ENCODE measurements around the gene C22orf23. TPM values are rescaled to one million over a fixed set of nuclear protein-coding genes. Genes with fewer than 3 reads are reported as not detected.

The C22orf23 gene
- total RNA-seq, 1 experiment from 2014 or later, result 0.64 TPM

GRCh38 chr22:37982151-37982785, 28.9 kb upstream of the C22orf23 start:
- Histone ChIP-seq H3K36me3 (ENCODE audit: insufficient read depth, low read length, poor library complexity, severe bottlenecking) (no peaks in the 10 kb centered on the region), H3K4me1 (ENCODE audit: insufficient read depth, low read length, poor library complexity, severe bottlenecking) (no peaks in the 10 kb centered on the region), H3K27ac (ENCODE audit: low read depth, low read length, poor library complexity, severe bottlenecking) (no peak overlapping the region), H3K27me3 (replicated peaks; ENCODE audit: insufficient read depth, low read depth, low read length, poor library complexity) (no peaks in the 10 kb centered on the region), H3K9me3 (ENCODE audit: low read depth, low read length, poor library complexity, severe bottlenecking) (no peaks in the 10 kb centered on the region), H3K4me3 (ENCODE audit: low read depth, low read length, poor library complexity, severe bottlenecking) (no peak overlapping the region)
- no peak for DNase-seq (ENCODE audit: low spot score)
- ChIA-PET POLR2A (ENCODE audit: low non-redundant PET) (no interaction called here), CTCF (no interaction called here)
- intact Hi-C loops (cut with micrococcal nuclease; ENCODE audit: unreplicated experiment), result no loop called here
- TF ChIP-seq CTCF (conservative IDR thresholded peaks at IDR 0.05; ENCODE audit: low read depth, low read length) (no peak), EZH2 (IDR thresholded peaks at IDR 0.05; ENCODE audit: borderline replicate concordance, low read depth, low read length, poor library complexity, severe bottlenecking) (no peak)
- BruUV-seq (replicated peaks), result no TSS peak

GRCh38 chr22:37981282-37982011, 28.0 kb upstream of the C22orf23 start:
- Histone ChIP-seq H3K4me1 (ENCODE audit: insufficient read depth, low read length, poor library complexity, severe bottlenecking) (no peaks in the 10 kb centered on the region), H3K27me3 (replicated peaks; ENCODE audit: insufficient read depth, low read depth, low read length, poor library complexity) (no peaks in the 10 kb centered on the region), H3K27ac (ENCODE audit: low read depth, low read length, poor library complexity, severe bottlenecking) (no peak overlapping the region), H3K36me3 (ENCODE audit: insufficient read depth, low read length, poor library complexity, severe bottlenecking) (no peaks in the 10 kb centered on the region), H3K4me3 (ENCODE audit: low read depth, low read length, poor library complexity, severe bottlenecking) (no peak overlapping the region), H3K9me3 (ENCODE audit: low read depth, low read length, poor library complexity, severe bottlenecking) (no peaks in the 10 kb centered on the region)
- TF ChIP-seq CTCF (conservative IDR thresholded peaks at IDR 0.05; ENCODE audit: low read depth, low read length), result no peak
- TF ChIP-seq EZH2 (IDR thresholded peaks at IDR 0.05; ENCODE audit: borderline replicate concordance, low read depth, low read length, poor library complexity, severe bottlenecking), result no peak
- no peak for DNase-seq (ENCODE audit: low spot score)
- no TSS peak for BruUV-seq (replicated peaks)
- ChIA-PET POLR2A (ENCODE audit: low non-redundant PET) (no interaction called here), CTCF (no interaction called here)
- intact Hi-C loops (cut with micrococcal nuclease; ENCODE audit: unreplicated experiment), result no loop called here

- intact Hi-C loops (cut with micrococcal nuclease; ENCODE audit: unreplicated experiment), result no loop called here
- no peak for DNase-seq (ENCODE audit: low spot score)
- Histone ChIP-seq H3K9me3 (ENCODE audit: low read depth, low read length, poor library complexity, severe bottlenecking) (no peaks in the 10 kb centered on the region), H3K27me3 (replicated peaks; ENCODE audit: insufficient read depth, low read depth, low read length, poor library complexity) (no peaks in the 10 kb centered on the region), H3K36me3 (ENCODE audit: insufficient read depth, low read length, poor library complexity, severe bottlenecking) (no peaks in the 10 kb centered on the region), H3K4me3 (ENCODE audit: low read depth, low read length, poor library complexity, severe bottlenecking) (no peak overlapping the region), H3K4me1 (ENCODE audit: insufficient read depth, low read length, poor library complexity, severe bottlenecking) (no peaks in the 10 kb centered on the region), H3K27ac (ENCODE audit: low read depth, low read length, poor library complexity, severe bottlenecking) (no peak overlapping the region)
- CTCF ChIA-PET, result no interaction called here
- no peak for TF ChIP-seq CTCF (conservative IDR thresholded peaks at IDR 0.05; ENCODE audit: low read depth, low read length)
- TF ChIP-seq EZH2 (IDR thresholded peaks at IDR 0.05; ENCODE audit: borderline replicate concordance, low read depth, low read length, poor library complexity, severe bottlenecking), result no peak
- POLR2A ChIA-PET (ENCODE audit: low non-redundant PET), result no interaction called here
- no TSS peak for BruUV-seq (replicated peaks)
Measured at GRCh38 chr22:37979782-37980181, 26.4 kb upstream of the C22orf23 start.
